ENCODE data around the gene OSGIN1.

Gene OSGIN1

GRCh38 chr16:84007965-84008364 is 54.9 kb downstream of the OSGIN1 start:
- no peak for DNase-seq

GRCh38 chr16:84009282-84009681 is 56.2 kb downstream of the OSGIN1 start:
- DNase-seq: no peak

- peak; percentile 61 for DNase-seq
Observed at GRCh38 chr16:84013787-84014569, 60.9 kb downstream of the OSGIN1 start.

- DNase-seq: no peak
Observed at GRCh38 chr16:84014570-84015327, 61.7 kb downstream of the OSGIN1 start.

- DNase-seq: no peak
Observed at GRCh38 chr16:84015399-84015798, 62.4 kb downstream of the OSGIN1 start.
